ENCODE measurements around the gene ATP6V1E1. TPM values are rescaled to one million over a fixed set of nuclear protein-coding genes. Genes with fewer than 3 reads are reported as not detected.

ATP6V1E1 gene
- total and polyA plus RNA-seq, 2 donors from 2014 or later, result 138 to 443 TPM

DNA sequence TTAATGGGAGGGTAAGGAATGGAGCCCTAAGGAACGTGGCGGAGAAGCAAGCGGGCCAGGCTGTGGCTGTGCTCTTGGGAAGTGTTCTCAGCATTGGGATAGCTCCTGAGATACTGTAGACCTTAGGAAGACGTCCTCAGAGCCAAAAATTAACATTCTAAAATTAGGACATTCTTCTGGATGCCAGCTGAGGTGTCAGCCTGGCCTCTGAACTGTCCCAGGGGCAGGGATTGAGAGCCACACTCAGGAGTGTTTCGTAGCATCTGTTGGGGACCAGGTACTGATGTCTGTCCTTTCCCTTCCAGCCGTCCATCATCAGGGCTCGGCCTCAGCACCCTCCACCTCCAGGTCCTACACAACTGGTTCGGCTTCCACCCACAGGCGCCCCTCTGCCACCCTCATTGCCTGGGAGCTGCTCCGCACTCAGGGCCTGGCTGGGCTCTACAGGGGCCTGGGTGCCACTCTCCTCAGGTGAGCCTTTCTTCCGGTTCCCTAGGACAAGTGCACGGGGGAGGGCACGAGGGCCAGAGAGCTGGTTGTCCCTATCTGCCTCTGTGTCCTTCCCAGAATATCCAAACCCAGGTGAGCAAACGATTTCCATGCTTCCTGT lies 41.6 kb downstream of the ATP6V1E1 start:
- Histone ChIP-seq H3K36me3 (ENCODE audit: control insufficient read depth in 2 of 3, insufficient read depth in 3 of 3, low read length in 3 of 3) (peaks cover 0 to 17% (median 9%) of the 10 kb centered on the region in 3 donors), H3K27ac (ENCODE audit: low read depth in 2 of 2, low read length in 2 of 2) (no peak overlapping the region), H3K9me3 (ENCODE audit: control insufficient read depth in 2 of 3, insufficient read depth in 1 of 3, low read length in 3 of 3) (no peaks in the 10 kb centered on the region), H3K4me1 (ENCODE audit: control insufficient read depth in 2 of 3, insufficient read depth in 2 of 3, low read depth in 1 of 3, low read length in 3 of 3) (no peaks in the 10 kb centered on the region), H3K9ac (ENCODE audit: low read length in 3 of 3) (no peak overlapping the region), H3K27me3 (ENCODE audit: control insufficient read depth, insufficient read depth, low read length) (no peaks in the 10 kb centered on the region), H3K4me3 (ENCODE audit: low read length in 3 of 3) (no peak overlapping the region)
- FAIRE-seq (no peak), DNase-seq (no peak)
- TF ChIP-seq, protein P1, sequence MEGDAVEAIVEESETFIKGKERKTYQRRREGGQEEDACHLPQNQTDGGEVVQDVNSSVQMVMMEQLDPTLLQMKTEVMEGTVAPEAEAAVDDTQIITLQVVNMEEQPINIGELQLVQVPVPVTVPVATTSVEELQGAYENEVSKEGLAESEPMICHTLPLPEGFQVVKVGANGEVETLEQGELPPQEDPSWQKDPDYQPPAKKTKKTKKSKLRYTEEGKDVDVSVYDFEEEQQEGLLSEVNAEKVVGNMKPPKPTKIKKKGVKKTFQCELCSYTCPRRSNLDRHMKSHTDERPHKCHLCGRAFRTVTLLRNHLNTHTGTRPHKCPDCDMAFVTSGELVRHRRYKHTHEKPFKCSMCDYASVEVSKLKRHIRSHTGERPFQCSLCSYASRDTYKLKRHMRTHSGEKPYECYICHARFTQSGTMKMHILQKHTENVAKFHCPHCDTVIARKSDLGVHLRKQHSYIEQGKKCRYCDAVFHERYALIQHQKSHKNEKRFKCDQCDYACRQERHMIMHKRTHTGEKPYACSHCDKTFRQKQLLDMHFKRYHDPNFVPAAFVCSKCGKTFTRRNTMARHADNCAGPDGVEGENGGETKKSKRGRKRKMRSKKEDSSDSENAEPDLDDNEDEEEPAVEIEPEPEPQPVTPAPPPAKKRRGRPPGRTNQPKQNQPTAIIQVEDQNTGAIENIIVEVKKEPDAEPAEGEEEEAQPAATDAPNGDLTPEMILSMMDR (IDR thresholded peaks at IDR 0.05; ENCODE audit: borderline replicate concordance, extremely low read depth, insufficient read depth), result no peak
- intact Hi-C loops (cut with DNase I), result no loop called here

DNA sequence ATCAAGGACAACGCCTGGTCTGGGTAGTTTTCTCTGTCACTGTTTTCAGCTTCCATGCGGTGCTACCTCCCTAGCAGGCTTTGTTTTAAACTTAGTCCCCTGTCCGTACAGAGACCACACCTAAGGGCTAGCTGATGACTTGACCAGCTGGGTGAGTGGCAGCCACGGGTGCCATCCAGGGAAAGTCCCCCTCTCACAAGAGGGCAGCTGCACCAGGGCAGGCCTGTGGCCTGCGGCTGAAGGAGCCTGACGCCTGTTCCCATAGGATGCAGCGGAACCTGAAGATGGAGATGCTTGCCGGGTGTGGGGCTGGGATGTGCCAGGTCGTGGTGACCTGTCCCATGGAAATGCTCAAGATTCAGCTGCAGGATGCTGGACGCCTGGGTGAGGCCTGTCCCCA lies 45.4 kb downstream of the ATP6V1E1 start:
- TF ChIP-seq, protein P1 (IDR thresholded peaks at IDR 0.05; ENCODE audit: borderline replicate concordance, extremely low read depth, insufficient read depth), result no peak
- no peaks in the 10 kb centered on the region for H3K9me3 ChIP-seq (ENCODE audit: control insufficient read depth in 2 of 3, insufficient read depth in 1 of 3, low read length in 3 of 3)
- H3K27ac ChIP-seq (ENCODE audit: low read depth in 2 of 2, low read length in 2 of 2), result no peak overlapping the region
- FAIRE-seq (no peak), DNase-seq (no peak)
- no peaks in the 10 kb centered on the region for H3K4me1 ChIP-seq (ENCODE audit: control insufficient read depth in 2 of 3, insufficient read depth in 2 of 3, low read depth in 1 of 3, low read length in 3 of 3)
- no peak overlapping the region for H3K9ac ChIP-seq (ENCODE audit: low read length in 3 of 3)
- H3K27me3 ChIP-seq (ENCODE audit: control insufficient read depth, insufficient read depth, low read length), result no peaks in the 10 kb centered on the region
- intact Hi-C loops (cut with DNase I), result no loop called here
- no peak overlapping the region for H3K4me3 ChIP-seq (ENCODE audit: low read length in 3 of 3)
- no peaks in the 10 kb centered on the region for H3K36me3 ChIP-seq (ENCODE audit: control insufficient read depth in 2 of 3, insufficient read depth in 3 of 3, low read length in 3 of 3)

DNA sequence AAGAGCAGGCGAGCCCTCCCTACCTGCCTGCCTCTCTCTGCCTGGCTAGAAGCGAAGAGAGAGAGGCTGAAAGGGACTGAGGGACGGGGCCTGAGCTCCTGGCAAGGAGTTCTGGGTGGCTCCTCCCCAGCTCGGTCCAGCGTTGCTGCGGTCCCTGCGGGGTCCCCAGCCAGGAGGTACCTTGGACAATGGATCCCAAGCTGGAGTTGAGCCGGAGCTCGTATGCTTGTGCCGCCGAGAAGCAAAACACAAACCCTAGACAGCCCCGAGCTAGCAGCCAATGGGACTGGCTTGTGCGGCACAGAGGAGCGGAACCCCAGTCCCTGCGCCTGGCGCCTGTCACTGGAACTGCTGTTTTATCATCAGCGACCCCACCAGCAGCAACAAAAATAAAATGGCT lies 46.9 kb downstream of the ATP6V1E1 start:
- H3K4me1 ChIP-seq (ENCODE audit: control insufficient read depth in 2 of 3, insufficient read depth in 2 of 3, low read depth in 1 of 3, low read length in 3 of 3), result no peaks in the 10 kb centered on the region
- H3K9ac ChIP-seq (ENCODE audit: low read length in 3 of 3), result no peak overlapping the region
- no peaks in the 10 kb centered on the region for H3K9me3 ChIP-seq (ENCODE audit: control insufficient read depth in 2 of 3, insufficient read depth in 1 of 3, low read length in 3 of 3)
- FAIRE-seq, result no peak
- H3K4me3 ChIP-seq (ENCODE audit: low read length in 3 of 3), result no peak overlapping the region
- no peak overlapping the region for H3K27ac ChIP-seq (ENCODE audit: low read depth in 2 of 2, low read length in 2 of 2)
- H3K36me3 ChIP-seq (ENCODE audit: control insufficient read depth in 2 of 3, insufficient read depth in 3 of 3, low read length in 3 of 3), result no peaks in the 10 kb centered on the region
- TF ChIP-seq, protein P1 (IDR thresholded peaks at IDR 0.05; ENCODE audit: borderline replicate concordance, extremely low read depth, insufficient read depth), result no peak
- intact Hi-C loops (cut with DNase I), result no loop called here
- no peaks in the 10 kb centered on the region for H3K27me3 ChIP-seq (ENCODE audit: control insufficient read depth, insufficient read depth, low read length)
- DNase-seq, result peak in 1 of 5 donors; percentile 57

DNA sequence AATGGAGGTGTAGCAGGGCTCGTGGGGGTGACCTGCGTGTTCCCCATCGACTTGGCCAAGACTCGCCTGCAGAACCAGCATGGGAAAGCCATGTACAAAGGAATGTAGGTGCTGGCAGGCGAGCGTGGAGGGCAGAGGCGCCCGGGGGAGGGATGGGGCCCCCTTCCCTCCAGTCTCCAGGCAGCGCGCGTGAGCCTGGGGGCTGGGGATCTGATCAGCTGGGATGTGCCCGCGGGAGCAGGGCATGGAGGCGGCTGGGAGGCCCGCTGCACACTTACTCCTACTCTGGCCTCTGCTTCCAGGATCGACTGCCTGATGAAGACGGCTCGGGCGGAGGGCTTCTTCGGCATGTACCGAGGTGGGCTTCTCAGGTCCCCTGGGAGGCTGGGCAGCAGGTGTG lies 47.5 kb downstream of the ATP6V1E1 start:
- Histone ChIP-seq H3K27ac (ENCODE audit: low read depth in 2 of 2, low read length in 2 of 2) (no peak overlapping the region), H3K36me3 (ENCODE audit: control insufficient read depth in 2 of 3, insufficient read depth in 3 of 3, low read length in 3 of 3) (no peaks in the 10 kb centered on the region), H3K9me3 (ENCODE audit: control insufficient read depth in 2 of 3, insufficient read depth in 1 of 3, low read length in 3 of 3) (no peaks in the 10 kb centered on the region), H3K4me3 (ENCODE audit: low read length in 3 of 3) (no peak overlapping the region), H3K27me3 (ENCODE audit: control insufficient read depth, insufficient read depth, low read length) (no peaks in the 10 kb centered on the region), H3K9ac (ENCODE audit: low read length in 3 of 3) (no peak overlapping the region), H3K4me1 (ENCODE audit: control insufficient read depth in 2 of 3, insufficient read depth in 2 of 3, low read depth in 1 of 3, low read length in 3 of 3) (no peaks in the 10 kb centered on the region)
- FAIRE-seq (no peak), DNase-seq (peak in 2 of 5 donors; percentile 36 to 60)
- TF ChIP-seq, protein P1 (IDR thresholded peaks at IDR 0.05; ENCODE audit: borderline replicate concordance, extremely low read depth, insufficient read depth), result no peak
- intact Hi-C loops (cut with DNase I), result no loop called here

Data from kidney (tissue), 14 donors.